GM23338 (cell line): ENCODE measurements around the gene CA7.

ENCODE experiments used
- CREB1 ChIP-seq: fragments of 250-450 bp; sonication (Bioruptor Pico); IDR thresholded peaks from 2 replicates; pipeline ENCODE4 v1.5.0; 2020; ENCODE audit warnings: low read depth, mild to moderate bottlenecking, moderate library complexity
- CTCF ChIP-seq, 2 experiments: fragments of 200-600 bp in 1 of 2; sonication (generic) in 1 of 2; conservative IDR thresholded peaks; 2 replicates each; pipeline versions ENCODE4 v1.5.1 to v1.6.1; 2016 to 2017; ENCODE audit warnings: antibody characterized with exemption in 2 of 2, low read depth in 2 of 2, mild to moderate bottlenecking in 2 of 2, moderate library complexity in 1 of 2
- JUNB ChIP-seq: IDR thresholded peaks from one replicate; pipeline ENCODE4 v1.6.1; 2016; ENCODE audit warnings: antibody characterized with exemption; ENCODE audit not compliant: unreplicated experiment

- no peak for TF ChIP-seq JUNB
- TF ChIP-seq CTCF (conservative IDR thresholded peaks at IDR 0.05; ENCODE audit: low read depth in 2 of 2): no peak
- no peak for TF ChIP-seq CREB1 (CRISPR knock-in tag)
Observed at GRCh38 chr16:66859397-66860068, 15.3 kb downstream of the CA7 start.
